K562 (cell line): Measurements from ENCODE around the gene POU3F3. TPM values are rescaled to one million over a fixed set of nuclear protein-coding genes. Genes with fewer than 3 reads are reported as not detected.

Source experiments
- ATAC-seq: fragments of 200-7000 bp; cut with Tn5 transposase; 3 replicates; pipeline ENCODE4 v1.9.1; 2020; ENCODE audit warnings: moderate library complexity
- BruUV-seq: library from RNA; stranded (reverse); fragments of 400-500 nt; replicated peaks from 2 replicates; lab custom pipeline; 2021; lab: Mats Ljungman, UMichigan
- CTCF ChIA-PET: fragments of 300-600 bp; formaldehyde crosslinking; extraction: SDS; loops from one replicate; lab custom pipeline; 2021; ENCODE audit warnings: low intra/inter-chr PET ratio; lab: Yijun Ruan, JAX
- POLR2A ChIA-PET: fragments of 300-600, 350-650 bp; sonication (Branson Sonifier 250); formaldehyde crosslinking; extraction: SDS; loops from one replicate; lab custom pipeline; 2021; ENCODE audit warnings: antibody characterized with exemption, inconsistent platforms; lab: Yijun Ruan, JAX
- DNase-seq, 4 experiments: peaks; one replicate each; pipeline versions ENCODE4 v3.0.0 to v3.0.0-alpha.2; 2011 to 2018; ENCODE audit warnings: low spot score in 3 of 4, mixed read lengths in 3 of 4; ENCODE audit errors: extremely low read depth in 1 of 4
- FAIRE-seq: peaks from 2 replicates; lab custom pipeline; 2011; peaks lifted over from hg19 to GRCh38; lab: Jason Lieb, UNC
- H2AFZ ChIP-seq: 2 replicates; pipeline ENCODE4 v1.6.0; 2011; ENCODE audit warnings: low read depth, low read length, control low read depth, inconsistent platforms
- H3K27ac ChIP-seq: fragments of 200-600 bp; 3 replicates; pipeline ENCODE4 v1.8.0; 2011; ENCODE audit warnings: low read depth, mild to moderate bottlenecking, control low read depth, inconsistent platforms, low read length, moderate library complexity, mixed read lengths; ENCODE audit errors: extremely low read depth
- H3K27me3 ChIP-seq, 2 experiments: fragments of 300-600 bp in 1 of 2; 2 replicates in 1 of 2; 3 replicates in 1 of 2; pipeline versions ENCODE4 v1.6.0 to v1.8.0; 2011; ENCODE audit warnings: inconsistent platforms in 2 of 2, low read length in 2 of 2, mild to moderate bottlenecking in 1 of 2, mixed read lengths in 1 of 2, moderate library complexity in 1 of 2; ENCODE audit not compliant: control insufficient read depth in 2 of 2, insufficient read depth in 2 of 2
- H3K36me3 ChIP-seq: fragments of 300-600 bp; 3 replicates; pipeline ENCODE4 v1.8.0; 2011; ENCODE audit warnings: mild to moderate bottlenecking, low read length, inconsistent platforms; ENCODE audit not compliant: control insufficient read depth, insufficient read depth
- H3K4me1 ChIP-seq, 2 experiments: fragments of 200-600 bp in 1 of 2; replicated peaks in 1 of 2; 2 replicates in 1 of 2; 3 replicates in 1 of 2; pipeline versions ENCODE4 v1.5.1 to v1.8.0; 2011; ENCODE audit warnings: inconsistent platforms in 2 of 2, low read length in 2 of 2, mild to moderate bottlenecking in 1 of 2, mixed read lengths in 1 of 2, moderate library complexity in 1 of 2; ENCODE audit not compliant: control insufficient read depth in 2 of 2, insufficient read depth in 2 of 2
- H3K4me2 ChIP-seq: 2 replicates; pipeline ENCODE4 v1.6.1; 2011; ENCODE audit warnings: low read length, control low read depth, inconsistent platforms, mixed read lengths; ENCODE audit not compliant: insufficient read depth
- H3K4me3 ChIP-seq: fragments of 200-600 bp; sonication (generic), shearing (Covaris generic); 2 replicates; pipeline ENCODE4 v1.5.1; 2016; ENCODE audit warnings: control low read depth, inconsistent platforms
- H3K79me2 ChIP-seq: fragments of 200-600 bp; 3 replicates; pipeline ENCODE4 v1.8.0; 2011; ENCODE audit warnings: low read length, inconsistent platforms; ENCODE audit not compliant: control insufficient read depth, insufficient read depth
- H3K9ac ChIP-seq, 2 experiments: 2 replicates each; pipeline versions ENCODE4 v1.6.0 to v1.6.1; 2011; ENCODE audit warnings: low read depth in 2 of 2, low read length in 2 of 2, control low read depth in 1 of 2, inconsistent platforms in 1 of 2, mild to moderate bottlenecking in 1 of 2, mixed read lengths in 1 of 2; ENCODE audit not compliant: insufficient read depth in 1 of 2
- H3K9me1 ChIP-seq: one replicate; pipeline ENCODE4 v1.6.0; 2011; ENCODE audit warnings: inconsistent platforms, mild to moderate bottlenecking, low read length, moderate library complexity; ENCODE audit not compliant: control insufficient read depth, insufficient read depth
- H3K9me3 ChIP-seq: replicated peaks from 2 replicates; pipeline ENCODE4 v1.5.1; 2011; ENCODE audit warnings: low read depth, low read length, inconsistent platforms; ENCODE audit not compliant: control insufficient read depth, insufficient read depth
- H4K20me1 ChIP-seq: replicated peaks from 2 replicates; pipeline ENCODE4 v1.6.1; 2011; ENCODE audit warnings: low read length, inconsistent platforms, mixed read lengths; ENCODE audit not compliant: control insufficient read depth, insufficient read depth
- AFF1 ChIP-seq, 2 experiments: fragments of 450-650 bp; IDR thresholded peaks; 2 replicates each; pipeline ENCODE4 v1.6.1; 2018; ENCODE audit warnings: mild to moderate bottlenecking in 2 of 2, low read depth in 1 of 2; ENCODE audit not compliant: partially characterized antibody in 2 of 2
- ARNT ChIP-seq, 2 experiments: fragments of 450-650 bp; IDR thresholded peaks; 2 replicates each; pipeline ENCODE4 v1.6.1; 2016; ENCODE audit warnings: mild to moderate bottlenecking in 1 of 2
- HDAC1 ChIP-seq, 2 experiments: fragments of 450-650 bp; IDR thresholded peaks; 2 replicates each; pipeline ENCODE4 v1.6.1; 2016 to 2017; ENCODE audit warnings: inconsistent platforms in 1 of 2, mild to moderate bottlenecking in 1 of 2, moderate library complexity in 1 of 2
- ILF3 ChIP-seq: fragments of 450-650 bp; IDR thresholded peaks from 2 replicates; pipeline ENCODE4 v1.6.1; 2018; ENCODE audit warnings: antibody characterized with exemption, mild to moderate bottlenecking, moderate library complexity, borderline replicate concordance
- MEIS2 ChIP-seq: fragments of 450-650 bp; IDR thresholded peaks from 2 replicates; pipeline ENCODE4 v1.6.1; 2014; ENCODE audit warnings: mild to moderate bottlenecking; ENCODE audit not compliant: partially characterized antibody
- MNT ChIP-seq, 2 experiments: fragments of 450-650 bp; conservative IDR thresholded peaks; 2 replicates each; pipeline ENCODE4 v1.6.1; 2017; ENCODE audit warnings: mild to moderate bottlenecking in 2 of 2, moderate library complexity in 2 of 2
- NFYB ChIP-seq: IDR thresholded peaks from 2 replicates; pipeline ENCODE4 v1.6.1; 2011; ENCODE audit warnings: mild to moderate bottlenecking, moderate library complexity; ENCODE audit not compliant: insufficient read length; ENCODE audit errors: extremely low read depth
- POLR3A ChIP-seq: IDR thresholded peaks from 2 replicates; pipeline ENCODE4 v1.6.1; 2011; ENCODE audit warnings: borderline replicate concordance, mild to moderate bottlenecking, moderate library complexity; ENCODE audit not compliant: insufficient read length, insufficient read depth; ENCODE audit errors: extremely low read depth
- RAD21 ChIP-seq, 2 experiments: fragments of 250-450 bp in 1 of 2; fragments of 450-650 bp in 1 of 2; sonication (Bioruptor Pico) in 1 of 2; formaldehyde crosslinking in 1 of 2; IDR thresholded peaks in 1 of 2; conservative IDR thresholded peaks in 1 of 2; 2 replicates each; pipeline versions ENCODE4 v1.4.0 to v1.8.0; 2020 to 2022; ENCODE audit warnings: mild to moderate bottlenecking in 2 of 2, moderate library complexity in 1 of 2
- RFX1 ChIP-seq: fragments of 450-650 bp; IDR thresholded peaks from 2 replicates; pipeline ENCODE4 v1.6.1; 2016; ENCODE audit warnings: mild to moderate bottlenecking, moderate library complexity
- SMC3 ChIP-seq: conservative IDR thresholded peaks from 2 replicates; pipeline ENCODE4 v1.6.1; 2011; ENCODE audit warnings: low read depth, low read length, improper control_type of control experiment; ENCODE audit not compliant: insufficient read depth
- TAL1 ChIP-seq: fragments of 450-650 bp; IDR thresholded peaks from 2 replicates; pipeline ENCODE4 v1.6.1; 2016; ENCODE audit warnings: mild to moderate bottlenecking
- TRIM28 ChIP-seq: fragments of 450-650 bp; IDR thresholded peaks from 2 replicates; pipeline ENCODE4 v1.6.1; 2017
- WGBS: fragments of 100-300 bp; shearing (Covaris generic); methylation state at CpG from one replicate; pipeline ENCODE4 v1.1.6; 2016; ENCODE audit warnings: low coverage, mixed read lengths; ENCODE audit not compliant: insufficient coverage; ENCODE audit errors: missing lambda C conversion rate; 5-methylcytosine and 5-hydroxymethylcytosine counted together
- in situ Hi-C: fragments of 300-500 bp; cut with MboI; formaldehyde crosslinking; loops from 4 replicates; pipeline ENCODE4 v1.15.0; 2018; ENCODE audit warnings: inconsistent platforms, mixed read lengths
- intact Hi-C: fragments of 100-400 bp; cut with micrococcal nuclease; formaldehyde crosslinking; loops from 2 replicates; pipeline ENCODE4 v1.14.2; 2022
- polyA plus RNA-seq, 8 experiments: library from polyadenylated mRNA; depleted of rRNA in 4 of 8; stranded (reverse) in 5 of 8; unstranded in 3 of 8; fragments of >200 nt; fragmentation: Nextera tagmentation in 2 of 8; fragmentation: Illumina TruSeq in 1 of 8; extraction: Ambion mirVana in 2 of 8; extraction: Trizol in 1 of 8; gene quantifications; 2 replicates each; pipeline versions ENCODE4 v1.2.1 to v1.2.3, GENCODE V29; 2011 to 2014; ENCODE audit warnings: inconsistent platforms in 1 of 8, missing spikeins in 1 of 8
- total RNA-seq, 7 experiments: library from RNA; depleted of rRNA in 6 of 7; stranded (reverse); fragments of >200 nt in 6 of 7; fragmentation: Illumina TruSeq in 2 of 7; extraction: Trizol in 2 of 7; gene quantifications; 2 replicates each; pipeline versions ENCODE4 v1.2.1 to v1.2.3, GENCODE V29; 2011 to 2021; ENCODE audit warnings: low replicate concordance in 1 of 7

Gene POU3F3
- total and polyA plus RNA-seq, 9 of the 15 experiments (the other 6 are each of a cell fraction or from before 2014, with no cell fraction given) = not detected

- TF ChIP-seq MNT (conservative IDR thresholded peaks at IDR 0.05) = no peak
- no peak for TF ChIP-seq RFX1
- no peak for TF ChIP-seq POLR3A
- no peak for TF ChIP-seq NFYB
- no peak for TF ChIP-seq MEIS2
- TF ChIP-seq TRIM28 = no peak
- TF ChIP-seq ARNT (IDR thresholded peaks at IDR 0.05) = no peak
Measured at GRCh38 chr2:104849101-104849500, 4.8 kb upstream of the POU3F3 start (continued).

- peak; percentile 81 for ATAC-seq
- no peaks in the 10 kb centered on the region for H3K9me1 ChIP-seq
- H3K27ac ChIP-seq = no peak overlapping the region
- peaks cover 0 to 13% of the 10 kb centered on the region in 2 experiments; a peak in 2 of 5 replicates for H3K4me1 ChIP-seq
- H3K27me3 ChIP-seq = peaks cover 4 to 26% of the 10 kb centered on the region in 2 experiments; a peak in 3 of 5 replicates
- in situ Hi-C loops (no loop called here), intact Hi-C loops (loop anchor here (1.0 kb wide), 1 partner anchor 1688 kb away; no protein-coding TSS in a partner anchor)
- H3K9me3 ChIP-seq = no peaks in the 10 kb centered on the region
- no peak overlapping the region for H3K9ac ChIP-seq
- ChIA-PET POLR2A (no interaction called here), CTCF (interaction anchor here (1.6 kb wide), 1 partner anchor 1561 kb away, joined by 4 read pairs; no protein-coding TSS in a partner anchor)
- H3K79me2 ChIP-seq = no peaks in the 10 kb centered on the region
- DNase-seq = peak; percentile 43 to 67 (median 48)
- H3K4me3 ChIP-seq = no peak overlapping the region
- H4K20me1 ChIP-seq = no peaks in the 10 kb centered on the region
- H2AFZ ChIP-seq = no peak overlapping the region
- no peak overlapping the region for H3K4me2 ChIP-seq
- no peaks in the 10 kb centered on the region for H3K36me3 ChIP-seq
- BruUV-seq = no TSS peak
- peak; percentile 83 for FAIRE-seq
- 3% methylated on average over 6 of the region's 7 CpGs for WGBS
- TF ChIP-seq RAD21 (CRISPR knock-in tag; conservative IDR thresholded peaks at IDR 0.05 in 1 of 2, IDR thresholded peaks at IDR 0.05 in 1 of 2) = peak; percentile 55 to 67
- TF ChIP-seq AFF1 (IDR thresholded peaks at IDR 0.05; ENCODE audit: low read depth in 1 of 2, partially characterized antibody in 2 of 2) = no peak
- TF ChIP-seq HDAC1 (IDR thresholded peaks at IDR 0.05) = no peak
- TF ChIP-seq ILF3 = no peak
- no peak for TF ChIP-seq TAL1
- peak; percentile 52 for TF ChIP-seq SMC3
Measured at GRCh38 chr2:104849618-104850141, 4.2 kb upstream of the POU3F3 start.
